SK-N-SH (cell line): ENCODE data around the gene FGF19. TPM values are rescaled to one million over a fixed set of nuclear protein-coding genes. Genes with fewer than 3 reads are reported as not detected.

Source experiments
- CTCF ChIA-PET: fragments of 300-600, 350-600 bp; formaldehyde crosslinking; extraction: SDS; loops from one replicate; lab custom pipeline; 2021; lab: Yijun Ruan, JAX
- POLR2A ChIA-PET: fragments of 350-600 bp; sonication (Branson Sonifier 250); formaldehyde crosslinking; extraction: SDS; loops from one replicate; lab custom pipeline; 2020; ENCODE audit warnings: antibody characterized with exemption, inconsistent platforms; lab: Yijun Ruan, JAX
- DNase-seq: peaks from one replicate; pipeline ENCODE4 v3.0.0; 2012
- H2AFZ ChIP-seq: fragments of 200-600 bp; sonication (generic); 2 replicates; pipeline ENCODE4 v1.8.1; 2016; ENCODE audit warnings: antibody characterized with exemption, mild to moderate bottlenecking, low read depth
- H3F3A ChIP-seq: fragments of 200-600 bp; sonication (generic); replicated peaks from 2 replicates; pipeline ENCODE3; 2016; ENCODE audit warnings: antibody characterized with exemption, mild to moderate bottlenecking; ENCODE audit not compliant: insufficient read depth
- H3K27ac ChIP-seq, 2 experiments: fragments of 200-500 bp in 1 of 2; fragments of 200-600 bp in 1 of 2; sonication (Bioruptor generic) in 1 of 2; sonication (generic), shearing (Covaris generic) in 1 of 2; 2 replicates each; pipeline versions ENCODE4 v1.5.1 to v1.6.1; 2014 to 2016; ENCODE audit warnings: low read depth in 2 of 2, inconsistent platforms in 1 of 2, low read length in 1 of 2, mild to moderate bottlenecking in 1 of 2, mixed read lengths in 1 of 2
- H3K27me3 ChIP-seq: fragments of 200-600 bp; sonication (generic), shearing (Covaris generic); 2 replicates; pipeline ENCODE4 v1.6.1; 2016; ENCODE audit warnings: mixed run types; ENCODE audit not compliant: insufficient read depth
- H3K36me3 ChIP-seq, 2 experiments: fragments of 200-500 bp in 1 of 2; fragments of 200-600 bp in 1 of 2; sonication (Bioruptor generic) in 1 of 2; sonication (generic) in 1 of 2; replicated peaks in 1 of 2; 2 replicates each; pipeline versions ENCODE3 to v1.5.1; 2014 to 2016; ENCODE audit warnings: low read length in 1 of 2, mild to moderate bottlenecking in 1 of 2; ENCODE audit not compliant: insufficient read depth in 2 of 2, control insufficient read depth in 1 of 2
- H3K4me1 ChIP-seq, 2 experiments: fragments of 200-500 bp in 1 of 2; fragments of 200-600 bp in 1 of 2; sonication (Bioruptor generic) in 1 of 2; sonication (generic), shearing (Covaris generic) in 1 of 2; 2 replicates each; pipeline versions ENCODE4 v1.5.1 to v1.6.1; 2014 to 2016; ENCODE audit warnings: low read depth in 1 of 2, low read length in 1 of 2, mixed run types in 1 of 2; ENCODE audit not compliant: insufficient read depth in 2 of 2, control insufficient read depth in 1 of 2
- H3K4me2 ChIP-seq: fragments of 200-600 bp; sonication (generic), shearing (Covaris generic); 2 replicates; pipeline ENCODE4 v1.6.1; 2017; ENCODE audit warnings: mixed run types
- H3K4me3 ChIP-seq, 2 experiments: fragments of 200-500 bp in 1 of 2; fragments of 200-600 bp in 1 of 2; sonication (Bioruptor generic) in 1 of 2; sonication (generic), shearing (Covaris generic) in 1 of 2; 2 replicates each; pipeline versions ENCODE4 v1.5.1 to v1.8.1; 2014 to 2016; ENCODE audit warnings: low read depth in 2 of 2, inconsistent platforms in 1 of 2, low read length in 1 of 2, mild to moderate bottlenecking in 1 of 2, mixed read lengths in 1 of 2, moderate library complexity in 1 of 2
- H3K79me2 ChIP-seq: fragments of 200-600 bp; sonication (generic); 2 replicates; pipeline ENCODE4 v1.8.1; 2017; ENCODE audit warnings: mild to moderate bottlenecking; ENCODE audit not compliant: insufficient read depth
- H3K9ac ChIP-seq: fragments of 200-600 bp; sonication (generic); 2 replicates; pipeline ENCODE4 v1.6.1; 2017; ENCODE audit warnings: mixed run types
- H3K9me2 ChIP-seq: fragments of 200-600 bp; sonication (generic); 2 replicates; pipeline ENCODE4 v1.6.1; 2017; ENCODE audit warnings: mixed run types
- H3K9me3 ChIP-seq: fragments of 200-600 bp; sonication (generic); 2 replicates; pipeline ENCODE4 v1.6.1; 2017; ENCODE audit warnings: mixed run types, mild to moderate bottlenecking, moderate library complexity
- H4K20me1 ChIP-seq: fragments of 200-600 bp; sonication (generic); 2 replicates; pipeline ENCODE4 v1.6.1; 2017; ENCODE audit warnings: mild to moderate bottlenecking, mixed run types; ENCODE audit not compliant: insufficient read depth
- EP300 ChIP-seq, 2 experiments: IDR thresholded peaks; 2 replicates each; pipeline versions ENCODE4 v1.4.0 to v1.6.1; 2012; ENCODE audit warnings: borderline replicate concordance in 1 of 2, low read depth in 1 of 2, low read length in 1 of 2
- FOXM1 ChIP-seq: IDR thresholded peaks from 2 replicates; pipeline ENCODE4 v1.4.0; 2012; ENCODE audit warnings: low read depth, mild to moderate bottlenecking
- GABPA ChIP-seq: IDR thresholded peaks from 2 replicates; pipeline ENCODE4 v1.4.0; 2012; ENCODE audit warnings: low read depth, mild to moderate bottlenecking
- GATA2 ChIP-seq: sonication (generic); formaldehyde crosslinking; IDR thresholded peaks from 2 replicates; pipeline ENCODE4 v1.5.0; 2020; ENCODE audit warnings: mild to moderate bottlenecking, missing genetic modification reagents
- NFIC ChIP-seq: IDR thresholded peaks from 2 replicates; pipeline ENCODE4 v1.4.0; 2012; ENCODE audit warnings: borderline replicate concordance
- NRF1 ChIP-seq: IDR thresholded peaks from 2 replicates; pipeline ENCODE4 v1.6.1; 2012; ENCODE audit warnings: low read depth, mild to moderate bottlenecking, low read length
- POLR2AphosphoS5 ChIP-seq: IDR thresholded peaks from 2 replicates; pipeline ENCODE4 v1.6.1; 2012; ENCODE audit warnings: low read depth, low read length
- REST ChIP-seq: IDR thresholded peaks from 2 replicates; pipeline ENCODE4 v1.6.1; 2012; ENCODE audit warnings: mild to moderate bottlenecking, low read depth, low read length, moderate library complexity
- RFX5 ChIP-seq: IDR thresholded peaks from 2 replicates; pipeline ENCODE4 v1.6.1; 2012; ENCODE audit warnings: mild to moderate bottlenecking, improper control_type of control experiment, low read length
- TEAD4 ChIP-seq: IDR thresholded peaks from 2 replicates; pipeline ENCODE4 v1.4.0; 2012; ENCODE audit warnings: mild to moderate bottlenecking, borderline replicate concordance; ENCODE audit not compliant: insufficient read depth
- USF2 ChIP-seq: fragments of 150-350 bp; IDR thresholded peaks from 2 replicates; pipeline ENCODE4 v1.6.1; 2017; ENCODE audit warnings: antibody characterized with exemption, low read length, low read depth, borderline replicate concordance
- WGBS: methylation state at CpG from one replicate; pipeline ENCODE4 v1.1.6; 2017; ENCODE audit warnings: low lambda C conversion rate; 5-methylcytosine and 5-hydroxymethylcytosine counted together
- polyA plus RNA-seq, 3 experiments: library from polyadenylated mRNA; depleted of rRNA; stranded (reverse); fragments of >200 nt; gene quantifications; 2 replicates each; pipeline ENCODE4 v1.2.3, GENCODE V29; 2012

FGF19 gene
- polyA plus RNA-seq, 1 of the 3 experiments (the other 2 are of a cell fraction) = not detected

- TF ChIP-seq REST = no peak
Measured at GRCh38 chr11:69664901-69665300, 38.9 kb downstream of the FGF19 start (continued).

GRCh38 chr11:69664103-69664775, 39.6 kb downstream of the FGF19 start:
- DNase-seq = no peak
- Histone ChIP-seq H4K20me1 (no peaks in the 10 kb centered on the region), H3K27ac (no peak overlapping the region), H3K4me1 (no peaks in the 10 kb centered on the region), H3K4me2 (no peak overlapping the region), H2AFZ (no peak overlapping the region), H3K27me3 (no peaks in the 10 kb centered on the region), H3K9ac (no peak overlapping the region), H3K9me3 (no peaks in the 10 kb centered on the region), H3K9me2 (no peaks in the 10 kb centered on the region), H3F3A (no peaks in the 10 kb centered on the region), H3K36me3 (peaks cover 13 to 42% of the 10 kb centered on the region in 2 experiments), H3K79me2 (peaks cover 13% of the 10 kb centered on the region; the same call in 1 of the 2 replicates), H3K4me3 (no peak overlapping the region)
- ChIA-PET CTCF (interaction anchor here (0.6 to 9.2 kb wide), 3 partner anchors 20 to 561 kb away, joined by 3 to 254 read pairs (median 14); no protein-coding TSS in a partner anchor), POLR2A (no interaction called here)
- WGBS = 96% methylated on average over 14 of the region's 17 CpGs
- TF ChIP-seq FOXM1 (no peak), RFX5 (no peak), TEAD4 (no peak), NRF1 (no peak), EP300 (IDR thresholded peaks at IDR 0.05; ENCODE audit: borderline replicate concordance in 1 of 2, low read depth in 1 of 2, low read length in 1 of 2) (no peak), POLR2AphosphoS5 (no peak), GATA2 (CRISPR knock-in tag) (no peak), GABPA (no peak), USF2 (no peak), NFIC (no peak)
- TF ChIP-seq, all 33 proteins: peak for 0
